Measurements from ENCODE around the gene SEPSECS.
"Not testable (repeated sequence)": the region's sequence is repeated elsewhere in the genome, so short reads cannot be mapped to it uniquely, and the experiment has no call there.

SEPSECS gene

DNA sequence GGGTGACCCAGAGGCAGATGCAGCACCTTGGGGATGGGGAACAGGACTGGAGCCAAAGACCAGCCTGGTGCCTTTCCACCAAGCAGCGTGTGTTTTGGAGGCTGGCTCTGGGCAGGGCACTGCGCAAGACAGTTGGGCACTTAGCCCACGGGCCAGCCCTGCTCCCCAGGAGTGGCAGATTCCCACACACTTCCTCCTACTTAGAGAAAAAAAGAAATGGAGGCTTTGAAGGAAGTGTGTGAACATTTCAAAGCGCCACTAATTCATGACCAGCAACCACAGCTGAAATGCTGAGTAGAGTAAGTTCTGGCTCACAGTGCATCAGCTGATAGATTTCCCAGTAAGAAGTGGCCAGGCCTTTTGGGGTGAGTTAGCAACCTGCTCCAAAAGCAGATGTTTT lies 74.6 kb downstream of the SEPSECS start:
- DNase-seq (ENCODE audit: low read depth in 4 of 4, low spot score in 1 of 4), result no peak

DNA sequence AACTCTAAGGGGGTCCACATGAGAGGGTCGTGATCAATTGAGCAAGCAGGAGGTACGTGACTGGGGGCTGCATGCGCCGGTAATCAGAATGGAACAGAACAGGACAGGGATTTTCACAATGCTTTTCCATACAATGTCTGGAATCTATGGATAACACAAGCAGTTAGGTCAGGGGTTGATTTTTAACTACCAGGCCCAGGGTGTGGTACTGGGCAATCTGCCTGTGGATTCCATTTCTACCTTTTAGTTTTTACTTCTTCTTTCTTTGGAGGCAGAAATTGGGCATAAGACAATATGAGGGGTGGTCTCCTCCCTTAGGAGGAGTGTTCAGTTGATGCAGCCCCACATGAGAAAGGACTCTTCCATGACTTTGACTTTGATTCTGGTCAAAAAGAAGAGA lies 76.8 kb downstream of the SEPSECS start:
- not testable (repeated sequence) for DNase-seq (ENCODE audit: low read depth in 4 of 4, low spot score in 1 of 4)

GRCh38 chr4:25081866-25082471 lies 78.3 kb downstream of the SEPSECS start:
- no peak for DNase-seq (ENCODE audit: low read depth in 4 of 4, low spot score in 1 of 4)

DNA sequence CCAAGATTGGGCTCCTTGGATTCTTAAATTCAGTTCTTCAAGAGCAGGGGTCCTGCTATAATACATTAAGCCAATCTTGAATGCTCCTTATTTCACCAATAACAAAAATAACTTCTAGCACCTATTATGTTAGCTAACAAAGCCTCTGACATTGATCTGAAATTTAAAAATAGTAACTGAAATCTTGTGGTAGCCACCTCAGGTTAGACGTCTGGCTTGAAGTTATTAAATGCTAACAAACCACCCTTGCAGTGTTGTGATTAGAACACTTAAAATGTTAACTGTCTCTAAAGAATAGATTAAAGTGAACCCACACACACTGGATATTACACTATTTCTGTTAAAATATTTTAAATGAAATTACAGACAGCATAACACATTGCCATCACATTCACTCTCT lies 79.7 kb downstream of the SEPSECS start:
- DNase-seq (ENCODE audit: low read depth in 4 of 4, low spot score in 1 of 4), result no peak

GRCh38 chr4:25078523-25078922 lies 81.7 kb downstream of the SEPSECS start:
- DNase-seq (ENCODE audit: low read depth in 4 of 4, low spot score in 1 of 4), result no peak

- DNase-seq (ENCODE audit: low read depth in 4 of 4, low spot score in 1 of 4), result no peak
Observed at GRCh38 chr4:25076625-25077398, 83.4 kb downstream of the SEPSECS start.

DNA sequence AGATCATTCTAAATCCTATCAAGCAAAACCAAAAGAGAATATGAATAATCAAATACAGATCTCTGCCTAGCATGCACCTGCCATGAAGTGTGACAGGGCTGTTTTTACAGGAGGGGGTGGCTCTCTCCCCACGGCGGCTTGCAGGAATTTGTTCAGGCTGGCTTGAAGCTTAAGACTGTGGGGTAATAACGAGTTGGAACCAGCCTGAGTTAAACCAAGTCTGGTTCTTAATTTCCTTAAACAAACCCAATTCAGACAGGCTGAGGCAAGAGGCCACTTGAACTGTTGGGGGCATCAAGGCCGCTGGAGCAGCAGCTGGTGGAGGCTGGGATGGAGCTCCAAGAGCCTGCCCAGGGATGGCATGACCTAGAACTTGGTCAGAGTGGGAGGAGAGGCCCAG lies 84.4 kb downstream of the SEPSECS start:
- DNase-seq (ENCODE audit: low read depth in 4 of 4, low spot score in 1 of 4), result no peak

GRCh38 chr4:25075129-25075528 lies 85.1 kb downstream of the SEPSECS start:
- no peak for DNase-seq (ENCODE audit: low read depth in 4 of 4, low spot score in 1 of 4)

- DNase-seq (ENCODE audit: low read depth in 4 of 4, low spot score in 1 of 4), result no peak
Observed at GRCh38 chr4:25070545-25070944, 89.7 kb downstream of the SEPSECS start.

Measured in stimulated activated CD4-positive, alpha-beta T cell treated with anti-CD3 and anti-CD28 coated beads, Interleukin-1b, Interleukin-23, amount 100 ng/mL, for 24 hours (primary cell).